PC-9 (cell line): ENCODE data around the gene ARSG. TPM values are rescaled to one million over a fixed set of nuclear protein-coding genes. Genes with fewer than 3 reads are reported as not detected.

ENCODE experiments used
- BruUV-seq: library from RNA; stranded (reverse); fragments of 400-500 nt; replicated peaks from 2 replicates; lab custom pipeline; 2021; lab: Mats Ljungman, UMichigan
- CTCF ChIA-PET: fragments of 300-600 bp; sonication (Branson Sonifier 250); formaldehyde crosslinking; loops from one replicate; lab custom pipeline; 2022; ENCODE audit warnings: antibody characterized with exemption; lab: Charles Lee
- POLR2A ChIA-PET: fragments of 300-600 bp; sonication (Branson Sonifier 250); formaldehyde crosslinking; loops from one replicate; lab custom pipeline; 2022; ENCODE audit warnings: antibody characterized with exemption; ENCODE audit not compliant: unreplicated experiment; lab: Charles Lee
- DNase-seq, 2 experiments: peaks; one replicate each; pipeline versions ENCODE4 v3.0.0 to v3.0.0-alpha.2; 2015 to 2022; ENCODE audit warnings: mixed read lengths in 1 of 2
- H2AFZ ChIP-seq: fragments of 200-600 bp; sonication (generic); 2 replicates; pipeline ENCODE4 v1.8.1; 2017; ENCODE audit warnings: antibody characterized with exemption
- H3F3A ChIP-seq: fragments of 200-600 bp; sonication (generic); 2 replicates; pipeline ENCODE4 v1.8.1; 2017; ENCODE audit warnings: antibody characterized with exemption, mild to moderate bottlenecking, low read depth; ENCODE audit not compliant: insufficient read depth
- H3K27ac ChIP-seq: fragments of 200-600 bp; sonication (generic); 2 replicates; pipeline ENCODE4 v1.6.1; 2016; ENCODE audit warnings: mixed run types
- H3K27me3 ChIP-seq: fragments of 200-600 bp; sonication (generic); 2 replicates; pipeline ENCODE4 v1.6.1; 2016; ENCODE audit warnings: low read depth, mixed run types; ENCODE audit not compliant: insufficient read depth
- H3K36me3 ChIP-seq: fragments of 200-600 bp; sonication (generic); 2 replicates; pipeline ENCODE4 v1.6.1; 2016; ENCODE audit warnings: low read depth, mixed run types
- H3K4me1 ChIP-seq: fragments of 200-600 bp; sonication (generic); replicated peaks from 2 replicates; pipeline ENCODE4 v1.6.1; 2016; ENCODE audit warnings: mixed run types; ENCODE audit not compliant: insufficient read depth
- H3K4me2 ChIP-seq: fragments of 200-600 bp; sonication (generic); 2 replicates; pipeline ENCODE4 v1.6.1; 2017; ENCODE audit warnings: mixed run types
- H3K4me3 ChIP-seq: fragments of 200-600 bp; sonication (generic); 2 replicates; pipeline ENCODE4 v1.6.1; 2016; ENCODE audit warnings: mixed run types
- H3K79me2 ChIP-seq: fragments of 200-600 bp; sonication (generic); 2 replicates; pipeline ENCODE4 v1.6.1; 2017; ENCODE audit warnings: low read depth, mixed run types
- H3K9me2 ChIP-seq: fragments of 200-600 bp; sonication (generic); 2 replicates; pipeline ENCODE4 v1.8.1; 2017; ENCODE audit warnings: mild to moderate bottlenecking; ENCODE audit not compliant: insufficient read depth
- H3K9me3 ChIP-seq: fragments of 200-600 bp; sonication (generic); 2 replicates; pipeline ENCODE4 v1.8.1; 2016; ENCODE audit warnings: low read depth; ENCODE audit not compliant: insufficient read depth
- H4K20me1 ChIP-seq: fragments of 200-600 bp; sonication (generic); 2 replicates; pipeline ENCODE4 v1.8.1; 2017; ENCODE audit not compliant: insufficient read depth
- CTCF ChIP-seq: fragments of 200-600 bp; sonication (generic); conservative IDR thresholded peaks from 2 replicates; pipeline ENCODE4 v1.6.1; 2017; ENCODE audit warnings: mixed run types, antibody characterized with exemption, mild to moderate bottlenecking, moderate library complexity
- EZH2 ChIP-seq: fragments of 200-600 bp; sonication (generic); IDR thresholded peaks from 2 replicates; pipeline ENCODE4 v1.8.0; 2017; ENCODE audit warnings: antibody characterized with exemption, low read depth
- intact Hi-C: fragments of 100-400 bp; cut with micrococcal nuclease; formaldehyde crosslinking; loops from one replicate; pipeline ENCODE4 v1.10.0; 2022; ENCODE audit not compliant: unreplicated experiment
- total RNA-seq: library from RNA; stranded (reverse); gene quantifications from 2 replicates; pipeline ENCODE4 v1.2.3, GENCODE V29; 2021

The ARSG gene
- total RNA-seq, 1 experiment from 2014 or later: 4.0 TPM

- TF ChIP-seq EZH2 (no peak), CTCF (no peak)
- Histone ChIP-seq H3K9me2 (no peaks in the 10 kb centered on the region), H3K4me3 (no peak overlapping the region), H3K9me3 (no peaks in the 10 kb centered on the region), H2AFZ (no peak overlapping the region), H4K20me1 (no peaks in the 10 kb centered on the region), H3K79me2 (no peaks in the 10 kb centered on the region), H3K4me2 (no peak overlapping the region), H3K27ac (no peak overlapping the region), H3K27me3 (no peaks in the 10 kb centered on the region), H3K4me1 (no peaks in the 10 kb centered on the region), H3K36me3 (no peaks in the 10 kb centered on the region), H3F3A (no peaks in the 10 kb centered on the region)
- intact Hi-C loops: no loop called here
- DNase-seq: no peak
- ChIA-PET CTCF (interaction anchor here (0.5 kb wide), 1 partner anchor 36 kb away, joined by 7 read pairs; no protein-coding TSS in a partner anchor), POLR2A (no interaction called here)
- no TSS peak for BruUV-seq
These were observed 152.7 kb downstream of the ARSG start for GRCh38 chr17:68443972-68444464.

GRCh38 chr17:68445671-68446070 lies 154.4 kb downstream of the ARSG start:
- POLR2A ChIA-PET: no interaction called here
- CTCF ChIA-PET: no interaction called here
- no peaks in the 10 kb centered on the region for H4K20me1 ChIP-seq

GRCh38 chr17:68446626-68447041 lies 155.3 kb downstream of the ARSG start:
- no peaks in the 10 kb centered on the region for H3F3A ChIP-seq
- BruUV-seq: no TSS peak
- no peaks in the 10 kb centered on the region for H3K4me1 ChIP-seq
- no peaks in the 10 kb centered on the region for H3K9me2 ChIP-seq
- CTCF ChIA-PET: no interaction called here
- H2AFZ ChIP-seq: no peak overlapping the region
- no peaks in the 10 kb centered on the region for H4K20me1 ChIP-seq
- H3K27ac ChIP-seq: no peak overlapping the region
- POLR2A ChIA-PET: no interaction called here
- no peaks in the 10 kb centered on the region for H3K27me3 ChIP-seq
- no peak for DNase-seq
- TF ChIP-seq CTCF (no peak), EZH2 (no peak)
- H3K4me2 ChIP-seq: no peak overlapping the region
- H3K9me3 ChIP-seq: no peaks in the 10 kb centered on the region
- H3K4me3 ChIP-seq: no peak overlapping the region
- no peaks in the 10 kb centered on the region for H3K36me3 ChIP-seq
- H3K79me2 ChIP-seq: no peaks in the 10 kb centered on the region
- intact Hi-C loops: no loop called here

More at GRCh38 chr17:68445671-68446070, 154.4 kb downstream of the ARSG start:
- no peaks in the 10 kb centered on the region for H3K36me3 ChIP-seq
- H3K79me2 ChIP-seq: no peaks in the 10 kb centered on the region
- no peak overlapping the region for H3K27ac ChIP-seq
- no peaks in the 10 kb centered on the region for H3F3A ChIP-seq
- no peak for TF ChIP-seq CTCF
- no peak for TF ChIP-seq EZH2
- no peaks in the 10 kb centered on the region for H3K9me2 ChIP-seq
- intact Hi-C loops: no loop called here
- no peaks in the 10 kb centered on the region for H3K4me1 ChIP-seq
- H3K4me2 ChIP-seq: no peak overlapping the region
- no peak overlapping the region for H3K4me3 ChIP-seq
- H3K27me3 ChIP-seq: no peaks in the 10 kb centered on the region
- no peaks in the 10 kb centered on the region for H3K9me3 ChIP-seq
- BruUV-seq: no TSS peak
- H2AFZ ChIP-seq: no peak overlapping the region
- DNase-seq: no peak
